GM23338 (cell line): ENCODE data around the gene IER3IP1.

Experiments
- EZH2 ChIP-seq: fragments of 200-600 bp; sonication (generic); IDR thresholded peaks from one replicate; pipeline ENCODE4 v1.8.0; 2017; ENCODE audit warnings: antibody characterized with exemption, mild to moderate bottlenecking, low read depth; ENCODE audit not compliant: unreplicated experiment
- POLR2AphosphoS5 ChIP-seq: IDR thresholded peaks from 2 replicates; pipeline ENCODE4 v1.6.1; 2016; ENCODE audit warnings: antibody characterized with exemption, low read depth
- TF ChIP-seq, protein P1 (sequence below), 2 experiments: fragments of 200-600 bp in 1 of 2; sonication (generic) in 1 of 2; conservative IDR thresholded peaks; 2 replicates each; pipeline versions ENCODE4 v1.5.1 to v1.6.1; 2016 to 2017; ENCODE audit warnings: antibody characterized with exemption in 2 of 2, low read depth in 2 of 2, mild to moderate bottlenecking in 2 of 2, moderate library complexity in 1 of 2
- TF ChIP-seq, protein P2 (sequence below): IDR thresholded peaks from one replicate; pipeline ENCODE4 v1.6.1; 2018; ENCODE audit warnings: antibody characterized with exemption; ENCODE audit not compliant: unreplicated experiment

DNA sequence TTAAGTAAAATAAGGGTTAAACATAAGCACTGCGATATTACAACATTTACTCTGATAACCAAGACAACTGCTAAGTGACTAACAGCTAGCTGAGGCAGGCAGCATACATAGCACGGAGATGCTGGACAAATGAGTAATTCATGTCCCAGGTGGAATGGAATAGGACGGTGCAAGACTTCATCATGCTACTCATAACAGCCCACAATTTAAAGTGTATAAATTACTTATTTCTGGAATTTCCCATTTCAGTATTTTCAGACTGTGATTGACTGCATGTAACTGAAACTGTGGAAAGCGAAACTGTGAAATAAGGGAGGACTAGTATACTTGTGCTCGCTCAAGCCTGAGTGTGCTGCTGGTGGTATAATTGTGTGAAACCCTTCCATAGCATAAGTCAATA is 12.9 kb downstream of the IER3IP1 start:
- TF ChIP-seq, protein P1, sequence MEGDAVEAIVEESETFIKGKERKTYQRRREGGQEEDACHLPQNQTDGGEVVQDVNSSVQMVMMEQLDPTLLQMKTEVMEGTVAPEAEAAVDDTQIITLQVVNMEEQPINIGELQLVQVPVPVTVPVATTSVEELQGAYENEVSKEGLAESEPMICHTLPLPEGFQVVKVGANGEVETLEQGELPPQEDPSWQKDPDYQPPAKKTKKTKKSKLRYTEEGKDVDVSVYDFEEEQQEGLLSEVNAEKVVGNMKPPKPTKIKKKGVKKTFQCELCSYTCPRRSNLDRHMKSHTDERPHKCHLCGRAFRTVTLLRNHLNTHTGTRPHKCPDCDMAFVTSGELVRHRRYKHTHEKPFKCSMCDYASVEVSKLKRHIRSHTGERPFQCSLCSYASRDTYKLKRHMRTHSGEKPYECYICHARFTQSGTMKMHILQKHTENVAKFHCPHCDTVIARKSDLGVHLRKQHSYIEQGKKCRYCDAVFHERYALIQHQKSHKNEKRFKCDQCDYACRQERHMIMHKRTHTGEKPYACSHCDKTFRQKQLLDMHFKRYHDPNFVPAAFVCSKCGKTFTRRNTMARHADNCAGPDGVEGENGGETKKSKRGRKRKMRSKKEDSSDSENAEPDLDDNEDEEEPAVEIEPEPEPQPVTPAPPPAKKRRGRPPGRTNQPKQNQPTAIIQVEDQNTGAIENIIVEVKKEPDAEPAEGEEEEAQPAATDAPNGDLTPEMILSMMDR (conservative IDR thresholded peaks at IDR 0.05; ENCODE audit: low read depth in 2 of 2) = no peak
- TF ChIP-seq EZH2 = no peak
- no peak for TF ChIP-seq POLR2AphosphoS5
- TF ChIP-seq, protein P2, sequence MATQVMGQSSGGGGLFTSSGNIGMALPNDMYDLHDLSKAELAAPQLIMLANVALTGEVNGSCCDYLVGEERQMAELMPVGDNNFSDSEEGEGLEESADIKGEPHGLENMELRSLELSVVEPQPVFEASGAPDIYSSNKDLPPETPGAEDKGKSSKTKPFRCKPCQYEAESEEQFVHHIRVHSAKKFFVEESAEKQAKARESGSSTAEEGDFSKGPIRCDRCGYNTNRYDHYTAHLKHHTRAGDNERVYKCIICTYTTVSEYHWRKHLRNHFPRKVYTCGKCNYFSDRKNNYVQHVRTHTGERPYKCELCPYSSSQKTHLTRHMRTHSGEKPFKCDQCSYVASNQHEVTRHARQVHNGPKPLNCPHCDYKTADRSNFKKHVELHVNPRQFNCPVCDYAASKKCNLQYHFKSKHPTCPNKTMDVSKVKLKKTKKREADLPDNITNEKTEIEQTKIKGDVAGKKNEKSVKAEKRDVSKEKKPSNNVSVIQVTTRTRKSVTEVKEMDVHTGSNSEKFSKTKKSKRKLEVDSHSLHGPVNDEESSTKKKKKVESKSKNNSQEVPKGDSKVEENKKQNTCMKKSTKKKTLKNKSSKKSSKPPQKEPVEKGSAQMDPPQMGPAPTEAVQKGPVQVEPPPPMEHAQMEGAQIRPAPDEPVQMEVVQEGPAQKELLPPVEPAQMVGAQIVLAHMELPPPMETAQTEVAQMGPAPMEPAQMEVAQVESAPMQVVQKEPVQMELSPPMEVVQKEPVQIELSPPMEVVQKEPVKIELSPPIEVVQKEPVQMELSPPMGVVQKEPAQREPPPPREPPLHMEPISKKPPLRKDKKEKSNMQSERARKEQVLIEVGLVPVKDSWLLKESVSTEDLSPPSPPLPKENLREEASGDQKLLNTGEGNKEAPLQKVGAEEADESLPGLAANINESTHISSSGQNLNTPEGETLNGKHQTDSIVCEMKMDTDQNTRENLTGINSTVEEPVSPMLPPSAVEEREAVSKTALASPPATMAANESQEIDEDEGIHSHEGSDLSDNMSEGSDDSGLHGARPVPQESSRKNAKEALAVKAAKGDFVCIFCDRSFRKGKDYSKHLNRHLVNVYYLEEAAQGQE = no peak
